AG04449 (cell line): ENCODE measurements around the gene DDR2.
A peak's percentile ranks its signal among the peaks of the same experiment; 100 is the strongest.

ENCODE experiments used
- CTCF ChIA-PET: fragments of 350-600 bp; formaldehyde crosslinking; extraction: SDS; loops from one replicate; lab custom pipeline; 2021; ENCODE audit warnings: antibody characterized with exemption; lab: Yijun Ruan, JAX
- POLR2A ChIA-PET: fragments of 400-600, 350-600 bp; formaldehyde crosslinking; extraction: SDS; loops from one replicate; lab custom pipeline; 2020; ENCODE audit warnings: antibody characterized with exemption, inconsistent platforms; lab: Yijun Ruan, JAX
- DNase-seq: peaks from one replicate; pipeline ENCODE4 v3.0.0-alpha.2; 2010; ENCODE audit warnings: low read depth, low spot score
- H3K4me3 ChIP-seq: 2 replicates; pipeline ENCODE4 v1.5.1; 2011; ENCODE audit warnings: low read depth, mild to moderate bottlenecking, control low read depth, low read length
- TF ChIP-seq, protein P1 (sequence below): IDR thresholded peaks from one replicate; pipeline ENCODE4 v1.5.1; 2011; ENCODE audit warnings: mild to moderate bottlenecking, moderate library complexity, low read length, control low read depth, inconsistent platforms; ENCODE audit not compliant: insufficient read depth; ENCODE audit errors: missing control alignments

The DDR2 gene

DNA sequence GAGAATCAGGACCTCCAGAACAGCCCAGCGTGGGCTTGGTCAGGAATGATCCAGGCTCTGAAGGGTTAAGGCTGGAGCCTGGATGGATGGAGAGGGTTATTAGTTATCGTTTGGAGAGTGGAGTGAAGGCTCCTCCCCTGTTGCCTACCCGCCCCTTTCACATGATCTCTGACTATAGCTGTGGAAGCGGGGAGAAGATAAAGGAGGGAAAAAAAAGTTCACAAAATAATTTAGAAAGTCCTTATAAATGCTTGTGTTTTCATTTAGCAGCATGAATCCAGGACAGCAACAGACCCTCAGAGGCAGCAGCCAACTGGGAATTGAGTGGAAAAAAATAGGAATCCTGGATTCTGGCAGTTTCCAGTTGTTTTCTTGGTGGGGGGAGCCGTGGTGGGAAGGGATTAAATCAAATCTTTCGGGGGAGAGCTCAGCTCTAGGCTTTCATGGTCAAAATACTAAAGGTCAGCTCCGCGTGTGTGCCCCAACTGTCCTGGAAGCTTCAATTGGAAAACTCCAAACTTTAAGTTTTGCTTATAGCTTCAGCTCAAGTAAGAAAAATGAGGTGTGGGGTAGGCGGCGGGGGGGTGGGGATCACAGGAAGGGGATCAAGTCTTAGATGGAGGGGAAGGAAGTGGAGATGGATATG, 595 bp upstream of the DDR2 start:
- peak overlapping the region; percentile 62 for H3K4me3 ChIP-seq
- TF ChIP-seq, protein P1, sequence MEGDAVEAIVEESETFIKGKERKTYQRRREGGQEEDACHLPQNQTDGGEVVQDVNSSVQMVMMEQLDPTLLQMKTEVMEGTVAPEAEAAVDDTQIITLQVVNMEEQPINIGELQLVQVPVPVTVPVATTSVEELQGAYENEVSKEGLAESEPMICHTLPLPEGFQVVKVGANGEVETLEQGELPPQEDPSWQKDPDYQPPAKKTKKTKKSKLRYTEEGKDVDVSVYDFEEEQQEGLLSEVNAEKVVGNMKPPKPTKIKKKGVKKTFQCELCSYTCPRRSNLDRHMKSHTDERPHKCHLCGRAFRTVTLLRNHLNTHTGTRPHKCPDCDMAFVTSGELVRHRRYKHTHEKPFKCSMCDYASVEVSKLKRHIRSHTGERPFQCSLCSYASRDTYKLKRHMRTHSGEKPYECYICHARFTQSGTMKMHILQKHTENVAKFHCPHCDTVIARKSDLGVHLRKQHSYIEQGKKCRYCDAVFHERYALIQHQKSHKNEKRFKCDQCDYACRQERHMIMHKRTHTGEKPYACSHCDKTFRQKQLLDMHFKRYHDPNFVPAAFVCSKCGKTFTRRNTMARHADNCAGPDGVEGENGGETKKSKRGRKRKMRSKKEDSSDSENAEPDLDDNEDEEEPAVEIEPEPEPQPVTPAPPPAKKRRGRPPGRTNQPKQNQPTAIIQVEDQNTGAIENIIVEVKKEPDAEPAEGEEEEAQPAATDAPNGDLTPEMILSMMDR, result no peak
- ChIA-PET POLR2A (interaction anchor here (0.6 to 3.3 kb wide), 14 partner anchors 19 to 438 kb away, joined by 3 to 15 read pairs (median 5); partner anchors contain the start of genes RGS4 and UAP1), CTCF (interaction anchor here (0.7 to 11.6 kb wide), 9 partner anchors 10 to 202 kb away, joined by 3 to 102 read pairs (median 4); no protein-coding TSS in a partner anchor)
- no peak for DNase-seq

DNA sequence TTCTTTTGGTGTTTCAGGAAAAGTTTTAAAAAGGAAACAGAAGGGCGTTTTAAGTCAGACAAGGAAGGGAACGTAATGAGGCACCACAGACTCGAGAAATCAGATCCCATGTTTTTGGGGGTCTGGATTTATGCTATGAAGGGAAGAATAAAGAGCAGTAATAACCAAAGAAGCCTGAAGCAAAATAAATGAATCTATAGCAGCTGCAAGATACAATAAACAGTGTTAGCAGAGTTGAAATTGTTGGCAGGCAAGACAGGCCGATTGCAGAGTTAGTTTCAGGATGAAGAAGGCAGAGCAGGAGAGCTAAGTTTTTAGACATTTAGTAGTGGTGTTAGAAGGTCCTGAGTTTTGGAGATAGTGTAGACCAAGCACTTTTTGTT, 425 bp downstream of the DDR2 start:
- no peak for DNase-seq
- TF ChIP-seq, protein P1, result no peak
- H3K4me3 ChIP-seq, result peak overlapping the region; percentile 85
- ChIA-PET POLR2A (interaction anchor here (0.6 to 3.3 kb wide), 12 partner anchors 11 to 91 kb away, joined by 3 to 15 read pairs (median 6); partner anchors contain the start of gene UAP1), CTCF (interaction anchor here (0.9 to 11.6 kb wide), 9 partner anchors 9 to 167 kb away, joined by 3 to 102 read pairs (median 3); no protein-coding TSS in a partner anchor)

DNA sequence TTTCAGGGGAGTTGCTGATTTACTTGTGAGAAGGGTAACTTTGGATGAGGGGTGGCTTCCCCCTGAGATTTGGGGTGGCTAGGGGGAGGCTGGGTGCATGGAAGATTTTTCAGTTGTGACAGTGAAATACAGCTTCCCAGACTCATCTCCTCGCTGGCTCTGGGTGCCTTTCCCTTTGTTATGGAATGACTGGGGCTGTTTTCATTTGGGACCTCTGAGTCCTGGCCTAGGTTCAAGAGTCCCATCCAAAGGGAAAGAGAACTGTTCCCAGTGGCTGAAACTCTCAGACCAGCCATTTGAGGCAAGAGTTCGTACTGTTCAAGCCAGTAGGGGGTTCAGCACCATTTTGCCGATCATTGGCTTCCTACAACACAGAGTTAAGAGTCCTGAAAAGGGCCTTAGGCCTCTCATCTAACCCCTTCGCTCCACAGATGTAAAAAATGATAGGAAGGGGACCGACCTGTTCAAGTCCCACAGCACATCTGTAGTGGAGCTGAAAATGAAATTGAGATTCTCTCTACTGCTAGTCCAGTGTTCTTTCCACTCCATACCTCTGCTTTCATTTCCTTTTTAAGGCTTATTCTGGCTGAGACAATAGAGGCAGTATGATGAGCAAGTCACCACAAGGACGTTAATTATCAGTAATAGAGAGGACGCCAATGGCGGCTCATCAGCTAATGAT, 958 bp downstream of the DDR2 start:
- CTCF ChIA-PET, result interaction anchor here (0.9 to 11.6 kb wide), 10 partner anchors 8 to 138 kb away, joined by 3 to 102 read pairs (median 4); no protein-coding TSS in a partner anchor
- H3K4me3 ChIP-seq, result peak overlapping the region; percentile 85

DNA sequence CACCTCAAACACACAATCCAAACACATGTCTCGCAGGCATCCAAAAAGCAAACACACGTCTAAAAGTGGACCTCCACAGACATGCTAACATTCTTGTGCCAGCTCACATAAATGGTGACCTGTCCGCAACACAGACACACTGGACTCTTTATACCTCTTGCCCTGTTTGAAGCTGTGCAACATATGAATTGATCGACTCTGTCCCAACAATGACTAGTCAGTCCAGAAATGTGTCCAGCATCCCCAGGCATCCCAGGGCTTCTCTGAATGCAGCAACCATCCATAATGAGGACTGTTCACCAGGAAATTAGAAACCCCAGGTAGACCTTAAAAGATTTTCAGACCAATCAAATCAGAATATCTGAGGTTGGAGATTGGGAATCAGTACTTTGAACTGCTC, 3.2 kb downstream of the DDR2 start:
- CTCF ChIA-PET, result interaction anchor here (2.2 to 11.6 kb wide), 2 partner anchors 16 to 22 kb away, joined by 8 to 102 read pairs; no protein-coding TSS in a partner anchor
- TF ChIP-seq, protein P1, result no peak
- no peak for DNase-seq
- POLR2A ChIA-PET, result interaction anchor here (0.8 kb wide), 1 partner anchor 20 kb away, joined by 5 read pairs; no protein-coding TSS in a partner anchor
- H3K4me3 ChIP-seq, result peak overlapping the region; percentile 85

More for the DNA sequence above, 958 bp downstream of the DDR2 start:
- POLR2A ChIA-PET, result interaction anchor here (0.6 to 2.1 kb wide), 10 partner anchors 10 to 91 kb away, joined by 3 to 8 read pairs (median 6); no protein-coding TSS in a partner anchor
- no peak for DNase-seq
- TF ChIP-seq, protein P1, result peak; percentile 33

DNA sequence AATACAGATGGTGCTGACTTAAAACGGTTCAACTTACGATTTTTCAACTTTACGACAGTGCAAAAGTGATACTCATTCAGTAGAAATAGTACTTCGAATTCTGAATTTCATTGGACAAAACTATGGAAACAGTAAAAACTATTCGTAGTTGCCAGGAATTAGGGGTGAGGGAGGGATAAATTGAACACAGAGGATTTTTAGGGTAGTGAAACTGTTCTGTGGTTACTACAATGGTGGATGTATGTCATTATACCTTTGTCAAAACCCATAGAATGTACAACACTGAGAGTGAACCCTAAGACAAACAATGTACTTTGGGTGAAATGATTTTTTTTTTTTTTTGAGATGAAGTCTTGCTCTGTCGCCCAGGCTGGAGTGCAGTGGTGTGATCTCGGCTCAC, 7.5 kb downstream of the DDR2 start:
- H3K4me3 ChIP-seq, result no peak overlapping the region
- ChIA-PET POLR2A (no interaction called here), CTCF (interaction anchor here (1.5 kb wide), 1 partner anchor 26 kb away, joined by 8 read pairs; no protein-coding TSS in a partner anchor)
- TF ChIP-seq, protein P1, result no peak
- no peak for DNase-seq
